ENCODE measurements around the gene CCDC78. TPM values are rescaled to one million over a fixed set of nuclear protein-coding genes. Genes with fewer than 3 reads are reported as not detected.

CCDC78 gene
- polyA plus RNA-seq: 2.0 to 4.1 TPM (median 2.5 TPM) in 3 replicates
- polyA plus RNA-seq (2011; ENCODE audit: low read depth): 3.0 TPM
- polyA plus RNA-seq (2011; cell fraction: cytosol; rRNA removed): 0.61 and 0.68 TPM in 2 replicates
- polyA plus RNA-seq (2011; cell fraction: nucleus; rRNA removed): 15.1 and 20.5 TPM in 2 replicates
- polyA plus RNA-seq (2012; ENCODE audit: low replicate concordance): 2.0 and 2.4 TPM in 2 replicates
- polyA minus RNA-seq: 0.56 to 1.4 TPM (median 0.73 TPM) in 3 replicates
- polyA minus RNA-seq (2011; cell fraction: cytosol; rRNA and poly(A)+ RNA removed): not detected
- polyA minus RNA-seq (2011; cell fraction: nucleus; rRNA and poly(A)+ RNA removed): 0.70 and 2.4 TPM in 2 replicates

- H2AFZ ChIP-seq (ENCODE audit: control insufficient read depth, low read length): peak within 1 kb of the TSS; percentile 12
- TF ChIP-seq CTCF (optimal IDR thresholded peaks at IDR 0.05 in 1 of 3, IDR thresholded peaks at IDR 0.05 in 1 of 3, conservative IDR thresholded peaks at IDR 0.05 in 1 of 3; ENCODE audit: extremely low read depth in 1 of 3, insufficient read depth in 2 of 3, low read length in 3 of 3) (no peak), EZH2 (IDR thresholded peaks at IDR 0.05; ENCODE audit: low read length) (no peak)
These were observed at the start of gene CCDC78, which contains the start of gene HAGHL for GRCh38 chr16:726438-727290. TSS of gene CCDC78 (minus strand) at chr16:726443. CDS start at chr16:726367, 76 bp downstream. TSS of gene HAGHL (plus strand) at chr16:727106. CDS start at chr16:727510, 404 bp downstream.

GRCh38 chr16:775236-775796, 49.1 kb upstream of the CCDC78 start:
- no peak overlapping the region for H3K27ac ChIP-seq (ENCODE audit: control insufficient read depth, insufficient read depth, low read length)
- no peaks in the 10 kb centered on the region for H3K36me3 ChIP-seq (ENCODE audit: control insufficient read depth in 2 of 2, extremely low read depth in 1 of 2, insufficient read depth in 2 of 2, low read length in 2 of 2)
- FAIRE-seq: no peak
- no peaks in the 10 kb centered on the region for H3K9me3 ChIP-seq (ENCODE audit: control insufficient read depth, low read depth, low read length)
- H3K27me3 ChIP-seq (ENCODE audit: control insufficient read depth, extremely low read depth, insufficient read depth, low read length): no peaks in the 10 kb centered on the region
- no peaks in the 10 kb centered on the region for H4K20me1 ChIP-seq (ENCODE audit: control insufficient read depth, extremely low read depth, insufficient read depth, low read length)
- no peak overlapping the region for H2AFZ ChIP-seq (ENCODE audit: control insufficient read depth, low read length)
- dilution Hi-C loops (cut with MboI; ENCODE audit: extremely low pct_ligation_motif_present, low sequenced_read_pairs): no loop called here
- H3K4me3 ChIP-seq (ENCODE audit: control insufficient read depth in 2 of 3, extremely low read depth in 1 of 3, insufficient read depth in 2 of 3, low read depth in 1 of 3, low read length in 3 of 3): no peak overlapping the region
- DNase-seq (ENCODE audit: low read depth, low spot score): no peak
- H3K79me2 ChIP-seq (ENCODE audit: control insufficient read depth, insufficient read depth, low read length): no peaks in the 10 kb centered on the region
- no peak for TF ChIP-seq EZH2 (IDR thresholded peaks at IDR 0.05; ENCODE audit: low read length)
- TF ChIP-seq CTCF (optimal IDR thresholded peaks at IDR 0.05 in 1 of 3, IDR thresholded peaks at IDR 0.05 in 1 of 3, conservative IDR thresholded peaks at IDR 0.05 in 1 of 3; ENCODE audit: extremely low read depth in 1 of 3, insufficient read depth in 2 of 3, low read length in 3 of 3): no peak
- no peaks in the 10 kb centered on the region for H3K9me1 ChIP-seq (ENCODE audit: control insufficient read depth, extremely low read depth, insufficient read depth, low read length)
- no peak overlapping the region for H3K9ac ChIP-seq (ENCODE audit: control insufficient read depth, extremely low read depth, insufficient read depth, low read length)
- H3K4me1 ChIP-seq (ENCODE audit: control insufficient read depth, extremely low read depth, insufficient read depth, low read length): peaks cover 6% of the 10 kb centered on the region
- no peak overlapping the region for H3K4me2 ChIP-seq (ENCODE audit: control insufficient read depth, extremely low read depth, insufficient read depth, low read depth, low read length)

More at GRCh38 chr16:726438-727290, at the start of gene CCDC78, which contains the start of gene HAGHL:
- H4K20me1 ChIP-seq (ENCODE audit: control insufficient read depth, extremely low read depth, insufficient read depth, low read length): no peaks in the 10 kb centered on the region
- peak within 1 kb of the TSS; percentile 95 for H3K4me2 ChIP-seq (ENCODE audit: control insufficient read depth, extremely low read depth, insufficient read depth, low read depth, low read length)
- H3K9ac ChIP-seq (ENCODE audit: control insufficient read depth, extremely low read depth, insufficient read depth, low read length): peak within 1 kb of the TSS; percentile 76
- no peaks in the 10 kb centered on the region for H3K79me2 ChIP-seq (ENCODE audit: control insufficient read depth, insufficient read depth, low read length)
- dilution Hi-C loops (cut with MboI; ENCODE audit: extremely low pct_ligation_motif_present, low sequenced_read_pairs): no loop called here
- no peak for FAIRE-seq
- DNase-seq (ENCODE audit: low read depth, low spot score): no peak
- H3K36me3 ChIP-seq (ENCODE audit: control insufficient read depth in 2 of 2, extremely low read depth in 1 of 2, insufficient read depth in 2 of 2, low read length in 2 of 2): peaks cover 0 to 6% of the 10 kb centered on the region in 2 experiments
- peaks cover 2% of the 10 kb centered on the region for H3K9me1 ChIP-seq (ENCODE audit: control insufficient read depth, extremely low read depth, insufficient read depth, low read length)
- peak within 1 kb of the TSS; percentile 26 for H3K27ac ChIP-seq (ENCODE audit: control insufficient read depth, insufficient read depth, low read length)
- peaks cover 4% of the 10 kb centered on the region for H3K4me1 ChIP-seq (ENCODE audit: control insufficient read depth, extremely low read depth, insufficient read depth, low read length)
- H3K9me3 ChIP-seq (ENCODE audit: control insufficient read depth, low read depth, low read length): no peaks in the 10 kb centered on the region
- no peaks in the 10 kb centered on the region for H3K27me3 ChIP-seq (ENCODE audit: control insufficient read depth, extremely low read depth, insufficient read depth, low read length)
- peak within 1 kb of the TSS; percentile 71 to 77 (median 76) for H3K4me3 ChIP-seq (ENCODE audit: control insufficient read depth in 2 of 3, extremely low read depth in 1 of 3, insufficient read depth in 2 of 3, low read depth in 1 of 3, low read length in 3 of 3)
